MV-4-11 (cell line): ENCODE measurements around the gene PNMA8C.

Experiments used
- DNase-seq: peaks from one replicate; lab custom pipeline; 2025; lab: John Stamatoyannopoulos, UW

Gene PNMA8C

DNA sequence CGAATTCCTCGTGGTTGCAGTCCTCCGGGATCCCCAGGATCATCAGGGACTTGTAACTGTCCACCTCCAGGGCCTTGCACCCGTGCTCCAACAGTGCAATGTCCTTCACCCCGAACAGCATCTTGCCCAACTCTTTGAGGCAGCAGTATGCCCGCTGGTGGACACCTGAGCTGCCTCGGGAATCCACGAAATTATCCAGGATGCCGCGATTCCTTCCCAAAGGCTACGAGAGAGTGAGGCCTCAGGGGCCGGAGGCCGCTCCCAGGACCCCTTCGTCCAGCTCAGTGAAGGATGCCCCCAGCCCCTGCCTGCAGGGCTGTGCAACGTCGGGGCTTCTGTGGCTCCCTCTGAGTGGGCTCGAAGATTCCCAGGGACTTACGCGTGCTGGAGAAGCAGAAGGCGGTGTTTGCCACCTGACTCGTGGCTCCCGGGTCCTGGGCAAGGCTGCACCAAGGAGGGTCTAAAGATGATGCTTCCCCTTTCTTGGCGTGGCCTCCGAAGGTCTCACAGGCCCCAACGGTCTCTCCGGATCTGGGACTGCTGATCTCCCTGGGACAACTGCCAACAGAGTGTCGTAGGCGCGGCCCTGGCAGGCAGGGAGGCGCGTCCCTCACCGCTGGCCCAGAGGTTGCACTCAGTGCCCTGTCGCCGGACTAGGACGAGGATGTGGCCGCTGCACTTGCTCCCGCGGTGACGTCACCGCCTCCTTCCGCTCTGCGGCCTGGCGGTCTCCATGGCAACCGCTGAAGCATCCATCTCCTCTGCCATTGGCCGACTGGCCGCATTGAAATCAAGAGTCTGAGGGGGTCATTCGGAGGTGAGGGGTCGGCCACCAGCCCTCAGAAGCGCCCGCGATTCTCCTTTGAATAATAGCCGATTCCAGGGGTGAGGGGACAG, at the start of gene PNMA8C:
Gene PNMA8C, minus strand, starts transcription at position 698 of the 897 bp plus-strand sequence. Its CDS starts 577 bp downstream, at position 121.
- peak; percentile 84 for DNase-seq

DNA sequence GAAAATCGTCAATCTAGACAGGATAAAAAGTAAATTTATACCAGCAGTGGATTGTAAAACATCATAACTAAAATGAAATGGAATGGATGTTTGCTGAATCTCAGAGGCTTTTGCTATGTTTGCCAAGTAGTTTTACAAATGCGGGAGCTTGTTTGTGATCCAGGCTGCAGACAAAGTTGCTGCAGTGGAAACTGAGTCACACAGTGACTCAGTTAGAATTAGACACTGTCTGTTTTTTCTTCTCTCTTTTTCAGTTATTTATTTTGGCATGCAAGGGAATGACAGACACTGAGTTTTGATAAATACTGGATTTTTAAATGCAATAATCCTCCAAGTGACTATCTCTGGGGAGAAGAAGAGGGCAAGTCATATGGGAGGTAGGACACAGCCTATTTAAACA, 47.2 kb upstream of the PNMA8C start:
- no peak for DNase-seq

DNA sequence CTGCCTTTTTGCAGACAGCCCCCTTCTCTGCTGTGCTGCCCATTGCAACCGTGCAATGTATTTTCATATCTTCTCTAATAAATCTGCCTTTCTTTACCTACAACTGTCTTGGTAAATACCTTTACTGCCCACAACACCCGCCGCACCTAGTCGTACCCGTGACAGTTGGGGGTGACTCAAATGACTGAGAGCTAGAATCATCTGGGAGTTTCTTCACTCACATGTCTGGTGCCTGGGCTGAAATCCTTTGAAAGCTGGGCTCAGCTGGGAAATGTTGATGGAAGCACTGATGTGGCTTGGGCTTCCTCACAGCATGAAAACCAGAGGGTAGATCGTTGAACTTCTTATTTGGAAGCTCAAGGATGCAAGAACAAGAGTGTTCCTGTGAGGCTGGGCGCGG, 45.5 kb upstream of the PNMA8C start:
- no peak for DNase-seq

DNA sequence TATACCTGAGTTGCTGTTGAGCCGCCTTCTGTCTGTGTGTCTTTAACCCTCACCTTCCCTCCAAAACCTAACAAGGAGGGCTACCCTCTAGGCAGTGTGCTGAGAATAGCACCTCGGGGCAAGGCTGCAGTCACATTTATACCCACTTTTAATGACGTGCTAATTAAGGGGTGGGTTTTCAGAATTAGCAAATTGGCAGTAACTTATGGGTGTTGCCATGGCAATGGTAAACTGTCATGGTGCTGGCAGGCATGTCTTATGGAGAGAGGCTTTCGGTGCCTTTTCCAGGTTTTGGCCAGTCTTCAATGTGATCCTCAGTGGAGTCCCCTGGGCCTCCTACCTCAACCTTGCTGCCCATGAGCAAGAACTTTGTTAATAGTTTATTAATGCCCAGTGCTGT, 43.9 kb upstream of the PNMA8C start:
- no peak for DNase-seq

DNA sequence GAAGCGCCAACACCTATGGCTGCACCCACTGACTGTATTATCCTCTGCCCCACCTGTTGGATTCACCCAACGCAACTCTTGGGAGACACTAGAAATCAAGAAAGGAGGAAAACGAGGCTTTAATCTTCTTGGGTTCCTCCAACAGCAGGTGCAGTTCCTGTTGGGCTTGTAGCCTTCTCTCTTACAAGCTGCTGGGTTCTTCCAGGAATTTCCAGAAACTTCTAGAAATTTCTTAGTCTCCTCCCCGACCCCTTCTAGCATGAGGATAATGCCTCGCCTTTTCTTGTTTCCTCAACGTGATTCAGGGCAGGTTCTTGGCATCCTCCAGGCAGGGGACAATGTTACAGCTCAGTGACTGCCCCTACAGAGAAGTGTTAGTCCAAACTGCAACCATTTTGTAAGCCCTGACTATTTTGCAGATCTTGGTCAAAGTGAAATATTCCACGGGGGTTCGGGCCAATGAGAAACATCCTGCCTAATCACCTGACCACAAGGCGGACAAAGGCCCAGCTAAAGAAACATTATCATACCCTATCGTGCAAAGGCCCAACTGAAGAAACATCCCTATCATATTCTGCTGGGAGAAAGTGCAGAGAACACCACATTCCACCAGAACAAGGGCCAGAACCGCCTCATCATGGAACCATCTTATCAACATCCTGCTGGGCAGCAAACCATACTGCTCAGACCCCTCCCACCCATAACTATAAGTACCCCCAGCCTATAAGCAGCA, 43.2 kb upstream of the PNMA8C start:
- DNase-seq, result no peak

DNA sequence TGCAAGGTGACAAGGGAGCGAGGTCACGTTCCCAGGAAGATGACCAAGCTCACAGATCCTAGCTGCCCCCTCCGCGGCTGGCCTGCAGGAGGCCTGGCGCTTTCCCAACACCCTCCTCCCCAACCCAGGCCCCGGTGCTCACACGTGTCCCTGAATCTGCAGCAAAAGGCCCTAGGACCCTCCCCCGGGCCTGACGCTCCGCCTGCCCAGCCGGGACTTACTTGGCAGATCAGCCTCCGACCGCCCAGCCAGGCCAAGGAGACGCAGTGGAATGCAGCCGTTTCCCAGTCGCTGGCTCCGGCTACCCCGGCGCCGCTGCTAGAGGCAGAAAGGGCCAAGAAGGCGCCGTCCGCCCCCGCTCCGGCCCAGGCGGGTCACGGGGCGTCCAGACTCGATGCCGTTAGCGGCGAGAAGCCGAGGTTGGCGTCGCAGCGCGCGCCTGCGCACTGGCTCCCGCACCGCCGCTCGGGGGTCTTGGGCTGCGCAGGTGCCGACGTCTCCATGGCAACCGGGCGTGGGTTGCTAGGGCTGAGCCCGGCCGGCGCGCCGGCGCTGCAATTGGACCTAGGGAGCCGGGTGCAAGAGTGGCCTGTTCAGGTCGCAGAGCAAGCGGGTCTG, 42.5 kb upstream of the PNMA8C start, which contains the start of gene PNMA8A:
Gene PNMA8A, minus strand, starts transcription at position 448 of the 618 bp plus-strand sequence. CDS start 528 bp downstream, outside the sequence.
- DNase-seq, result no peak

DNA sequence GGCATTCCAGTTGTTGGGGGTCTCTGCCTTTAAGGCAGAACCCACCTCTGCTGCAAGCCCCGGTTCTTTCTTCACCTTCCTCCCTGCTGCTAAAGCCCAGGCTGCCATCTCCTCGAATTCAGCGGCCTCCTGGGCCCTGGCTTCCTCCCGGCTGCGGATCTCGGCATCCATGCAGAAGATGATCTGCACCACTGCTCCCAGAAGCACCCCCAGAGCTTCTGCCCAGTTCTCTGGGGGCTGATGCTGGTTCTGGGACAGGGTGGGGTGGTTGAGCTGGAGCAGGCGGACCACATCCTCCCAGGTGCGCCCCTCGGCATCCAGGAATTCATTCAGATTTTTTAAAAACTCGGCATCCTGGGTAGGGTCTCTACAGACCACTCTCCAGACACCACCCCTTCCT, 41.6 kb upstream of the PNMA8C start:
- DNase-seq, result no peak

DNA sequence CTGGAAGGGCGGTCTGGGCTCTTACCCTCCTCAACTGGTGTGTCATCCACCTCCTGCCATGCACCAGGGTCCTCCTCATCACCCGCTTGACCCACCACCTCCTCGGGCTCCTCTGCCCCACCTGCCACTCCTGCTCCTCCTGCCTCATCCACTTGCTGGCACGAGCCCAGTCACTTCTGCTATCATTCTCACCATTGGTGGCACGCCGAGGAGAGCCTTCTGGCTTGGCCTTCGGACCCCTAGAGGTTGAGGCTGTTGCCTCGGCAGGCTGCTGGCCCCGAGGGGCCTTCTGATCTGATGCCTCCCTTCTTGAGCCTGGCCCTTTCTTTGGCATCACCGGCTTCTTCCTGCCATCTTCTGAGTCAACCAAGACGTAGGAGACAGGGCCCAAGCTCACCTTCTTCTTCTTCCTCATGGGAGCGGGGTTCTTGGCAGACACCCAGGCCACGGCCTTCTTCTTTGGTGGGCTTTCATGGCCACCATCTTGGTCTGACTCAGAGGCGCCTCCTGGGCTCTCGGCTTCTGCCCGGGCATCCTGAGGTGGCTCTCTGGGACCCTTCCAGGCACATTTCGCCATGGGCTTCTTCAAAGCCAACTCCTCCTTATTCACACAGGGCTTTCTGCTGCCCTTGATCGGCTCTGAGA, 40.9 kb upstream of the PNMA8C start:
- DNase-seq, result no peak

DNA sequence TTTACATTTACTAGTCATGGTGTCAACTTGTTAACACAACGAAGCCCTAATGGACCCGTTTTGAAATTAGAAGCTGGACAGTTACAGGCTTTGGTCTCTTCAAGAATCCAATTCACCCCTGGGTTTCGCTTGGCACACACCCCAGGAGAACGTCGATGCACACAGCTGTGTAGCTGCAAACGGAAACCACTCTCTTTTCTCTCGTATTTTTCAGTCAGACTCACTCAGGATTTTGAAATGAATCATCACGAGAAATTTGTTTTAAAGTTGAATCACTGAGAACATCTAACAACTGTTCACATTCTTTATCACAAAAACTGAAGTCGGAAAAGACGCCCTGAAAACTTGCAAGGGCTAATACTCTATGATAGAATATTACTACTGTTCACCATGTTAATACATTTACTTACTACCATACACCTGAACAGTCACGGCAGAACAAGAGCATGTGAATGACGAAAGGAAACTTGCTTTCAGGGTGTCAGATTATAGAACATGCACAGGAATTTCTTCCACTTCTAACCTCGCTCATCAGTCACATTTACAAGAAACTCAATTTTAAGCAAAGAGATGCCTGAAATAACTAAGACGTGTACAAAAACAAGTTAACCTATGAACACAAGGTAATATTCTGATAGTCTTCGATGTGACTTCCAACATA, 37.9 kb upstream of the PNMA8C start:
- no peak for DNase-seq

DNA sequence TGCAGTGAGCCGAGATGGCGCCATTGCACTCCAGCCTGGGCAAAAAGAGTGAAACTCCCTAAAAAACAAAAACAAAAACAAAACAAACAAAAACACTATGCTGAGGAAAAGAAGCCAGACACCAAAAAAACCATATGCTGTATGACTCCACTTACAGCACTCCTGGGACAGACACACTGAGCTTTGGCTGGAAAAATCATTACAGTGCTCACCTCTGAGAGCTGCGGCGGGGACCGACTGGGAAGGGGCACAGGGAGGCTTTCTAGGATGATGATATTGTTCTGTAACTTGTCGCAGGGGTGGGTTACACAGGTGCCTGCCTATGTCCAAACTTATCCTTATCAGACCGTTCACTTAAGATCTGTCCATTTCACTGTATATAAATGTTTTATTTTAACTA, 34.8 kb upstream of the PNMA8C start:
- DNase-seq, result no peak

DNA sequence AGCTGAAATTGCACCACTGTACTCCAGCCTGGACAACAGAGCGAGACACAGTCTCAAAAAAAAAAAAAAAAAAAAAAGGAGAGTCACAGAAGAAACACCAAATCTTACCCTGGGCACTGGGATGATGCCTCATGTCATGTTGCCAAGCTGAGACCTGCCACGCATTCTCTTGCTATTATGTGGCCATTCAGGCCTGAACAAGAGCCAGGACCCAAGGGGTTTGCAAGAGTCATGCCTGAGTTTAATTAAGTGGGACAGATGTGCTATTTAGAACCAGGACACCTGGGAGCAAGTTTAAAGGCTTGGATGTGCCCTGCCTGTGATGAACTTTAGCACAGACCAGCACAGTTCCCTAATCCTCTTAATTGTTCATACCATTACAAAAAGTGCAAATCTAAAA, 32.8 kb upstream of the PNMA8C start:
- no peak for DNase-seq

DNA sequence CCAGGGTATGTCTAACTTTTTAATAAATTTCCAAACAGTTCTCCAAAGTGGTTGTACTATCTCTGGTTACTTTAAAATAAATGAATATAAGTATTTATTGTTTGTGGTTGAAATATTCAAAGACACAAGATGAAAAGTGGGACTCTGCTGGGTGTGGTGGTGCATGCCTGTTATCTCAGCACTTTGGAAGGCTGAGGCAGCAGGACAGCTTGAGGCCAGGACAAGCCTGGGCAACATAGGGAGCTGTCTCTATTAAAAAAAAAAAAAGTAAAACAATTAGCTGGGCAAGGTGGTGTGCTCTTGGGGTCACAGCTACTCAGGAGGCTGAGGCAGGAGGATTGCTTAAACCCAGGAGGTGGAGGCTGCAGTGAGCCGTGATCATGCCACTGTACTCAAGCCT, 32.2 kb upstream of the PNMA8C start:
- no peak for DNase-seq

DNA sequence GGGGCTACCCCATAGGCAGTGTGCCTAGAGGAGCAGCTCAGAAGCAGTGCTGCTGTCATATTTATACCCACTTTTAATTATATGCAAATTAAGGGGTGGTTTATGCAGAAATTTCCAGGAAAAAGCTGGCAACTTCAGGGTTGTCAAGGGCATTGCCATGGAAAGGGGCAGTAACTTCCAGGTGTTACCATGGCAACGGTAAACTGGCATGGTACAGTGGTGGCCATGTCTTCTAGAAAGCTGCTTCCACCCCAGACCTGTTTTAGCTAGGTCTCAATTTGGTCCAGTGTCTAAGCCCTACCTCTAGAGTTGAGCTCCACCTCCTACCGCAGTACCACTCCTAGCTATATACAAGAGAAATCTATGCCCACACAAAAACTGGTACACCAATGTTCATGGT, 31.3 kb upstream of the PNMA8C start:
- DNase-seq, result no peak

DNA sequence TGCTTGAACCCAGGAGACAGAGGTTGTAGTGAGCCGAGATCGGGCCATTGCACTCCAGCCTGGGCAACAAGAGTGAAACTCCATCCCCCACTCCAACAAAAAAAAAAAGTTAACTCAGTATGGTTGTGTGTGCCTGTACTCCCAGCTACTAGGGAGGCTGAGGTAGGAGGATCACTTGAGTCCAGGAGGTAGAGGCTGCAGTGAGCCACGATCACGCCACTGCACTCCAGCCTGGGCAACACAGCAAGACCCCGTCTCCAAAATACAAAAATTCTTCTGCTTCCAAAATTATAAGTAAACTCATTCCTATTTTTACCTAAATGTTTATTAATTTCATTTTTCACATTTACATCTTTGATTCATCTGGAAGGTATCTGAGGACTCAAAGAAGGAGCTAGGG, 28.2 kb upstream of the PNMA8C start:
- no peak for DNase-seq

DNA sequence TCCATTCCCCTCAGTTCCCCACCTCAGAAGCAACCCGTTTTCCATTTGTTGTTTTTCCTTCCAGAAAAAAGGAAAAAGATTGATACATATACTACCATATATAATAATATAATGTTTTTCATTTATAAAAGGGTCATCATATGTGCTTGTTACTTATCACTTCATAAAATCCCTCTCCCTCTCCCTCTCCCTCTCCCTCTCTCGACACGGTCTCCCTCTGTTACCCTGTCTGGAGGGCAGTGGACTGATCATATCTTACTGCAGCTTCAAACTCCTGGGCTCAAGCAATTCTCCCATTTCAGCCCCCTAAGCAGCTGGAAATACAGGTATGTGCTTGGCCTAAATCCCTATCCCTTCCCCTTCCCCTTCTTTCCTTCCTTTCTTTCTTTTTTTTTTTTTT, 25.5 kb upstream of the PNMA8C start:
- DNase-seq, result no peak

DNA sequence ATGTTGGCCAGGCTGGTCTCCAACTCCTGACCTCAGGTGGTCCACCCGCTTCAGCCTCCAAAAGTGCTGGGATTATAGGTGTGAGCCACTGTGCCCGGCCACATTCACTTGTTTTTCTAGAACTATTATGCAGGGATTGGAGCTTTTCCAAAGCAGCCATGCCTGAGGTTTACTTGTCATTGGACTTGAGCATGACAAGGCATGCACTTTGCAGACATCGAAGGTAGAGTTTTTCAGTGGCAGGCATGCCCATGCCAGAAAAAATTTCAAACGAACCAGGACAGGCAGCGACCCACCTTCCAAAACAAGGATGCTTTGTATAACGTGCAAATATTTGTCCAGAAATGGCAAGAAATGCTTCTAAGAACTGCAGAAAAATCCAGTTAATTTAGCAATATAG, 24.9 kb upstream of the PNMA8C start:
- no peak for DNase-seq

DNA sequence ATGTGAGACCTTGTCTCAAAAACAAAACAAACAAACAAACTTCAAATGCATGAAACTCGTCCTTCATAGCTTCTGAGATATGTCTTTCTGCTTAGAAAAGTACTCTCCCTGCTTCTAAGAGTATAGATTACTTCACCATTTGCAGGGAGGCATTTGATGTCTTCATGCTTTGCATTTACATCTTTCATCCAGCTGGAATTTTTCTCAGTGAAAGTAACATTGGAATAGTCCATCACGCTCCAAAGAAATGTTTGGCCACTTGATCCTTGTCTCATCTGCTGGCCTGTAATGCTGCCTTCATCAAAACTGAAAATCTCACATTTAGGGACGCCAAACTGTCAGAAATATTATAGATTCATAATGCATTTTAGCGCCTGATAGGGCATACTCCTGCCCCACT, 23.4 kb upstream of the PNMA8C start:
- DNase-seq, result no peak

DNA sequence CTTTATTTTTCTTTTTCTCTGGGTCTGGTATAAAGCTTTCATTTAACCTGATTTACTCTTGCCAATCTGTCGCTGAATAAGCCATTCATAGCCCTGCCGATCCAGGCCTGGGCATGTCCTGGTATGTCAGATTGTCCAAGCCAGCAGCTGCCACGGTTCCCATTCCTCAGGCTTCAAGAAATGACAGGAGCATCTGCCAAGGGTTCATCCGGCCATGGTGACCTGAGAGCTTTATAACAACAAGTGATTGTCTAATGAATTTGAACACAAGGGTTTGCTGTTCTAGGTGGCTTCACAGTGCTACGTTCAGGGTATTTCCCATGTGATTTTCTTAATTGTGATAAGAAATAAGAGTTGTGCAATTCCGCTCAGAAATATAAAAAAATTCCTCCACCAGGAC, 22.6 kb upstream of the PNMA8C start:
- no peak for DNase-seq

DNA sequence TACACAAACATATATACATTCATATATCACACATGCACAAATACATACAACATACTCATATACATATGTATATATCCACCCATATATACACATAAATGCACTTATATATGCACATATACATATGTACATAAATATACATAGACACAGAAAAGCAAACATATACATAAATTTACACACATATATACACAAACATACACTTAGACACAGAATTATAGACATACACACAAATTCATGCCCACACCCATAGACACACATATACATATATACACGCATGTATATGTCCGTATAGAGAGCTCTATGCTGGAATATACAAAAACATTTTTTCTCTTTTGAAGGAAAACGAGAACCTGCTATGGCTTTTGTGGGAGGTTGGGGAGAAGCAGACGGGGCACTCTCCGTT, 22.0 kb upstream of the PNMA8C start:
- DNase-seq, result no peak

DNA sequence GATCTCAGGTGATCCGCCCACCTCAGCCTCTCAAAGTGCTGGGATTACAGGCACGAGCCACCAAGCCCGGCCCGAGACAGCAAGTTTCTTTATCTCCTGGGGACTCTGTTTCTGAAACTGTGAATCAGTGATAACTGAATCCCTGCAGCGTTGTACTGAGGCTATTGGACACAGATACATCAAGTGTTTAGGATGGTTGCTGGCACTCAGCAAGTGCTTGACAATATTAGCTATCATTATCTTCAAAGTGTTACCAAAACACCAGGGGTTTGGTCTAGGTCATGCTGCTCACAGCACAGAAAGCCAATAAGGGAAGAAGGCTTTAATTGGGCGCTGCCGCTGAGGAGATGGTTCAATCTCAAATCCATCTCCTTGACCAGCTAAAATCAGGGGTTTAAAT, 20.5 kb upstream of the PNMA8C start:
- DNase-seq, result no peak

DNA sequence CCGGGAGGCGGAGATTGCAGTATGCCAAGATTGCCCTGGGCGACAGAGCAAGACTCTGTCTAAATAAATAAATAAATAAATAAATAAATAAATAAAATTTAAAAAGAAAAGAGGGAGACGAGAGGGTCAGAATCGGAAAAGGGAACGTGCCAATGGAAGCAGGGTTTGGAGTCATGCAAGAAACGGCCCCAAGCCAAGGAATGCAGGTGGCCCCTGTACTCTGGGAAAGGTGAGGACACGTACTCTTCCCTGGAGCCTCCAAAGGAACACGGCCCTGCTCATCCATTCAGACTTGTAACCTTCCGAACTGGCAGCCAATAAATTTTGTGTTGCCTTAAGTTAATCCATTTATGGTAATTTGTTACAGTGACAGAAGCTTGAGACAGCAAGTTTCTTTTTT, 19.9 kb upstream of the PNMA8C start:
- no peak for DNase-seq

DNA sequence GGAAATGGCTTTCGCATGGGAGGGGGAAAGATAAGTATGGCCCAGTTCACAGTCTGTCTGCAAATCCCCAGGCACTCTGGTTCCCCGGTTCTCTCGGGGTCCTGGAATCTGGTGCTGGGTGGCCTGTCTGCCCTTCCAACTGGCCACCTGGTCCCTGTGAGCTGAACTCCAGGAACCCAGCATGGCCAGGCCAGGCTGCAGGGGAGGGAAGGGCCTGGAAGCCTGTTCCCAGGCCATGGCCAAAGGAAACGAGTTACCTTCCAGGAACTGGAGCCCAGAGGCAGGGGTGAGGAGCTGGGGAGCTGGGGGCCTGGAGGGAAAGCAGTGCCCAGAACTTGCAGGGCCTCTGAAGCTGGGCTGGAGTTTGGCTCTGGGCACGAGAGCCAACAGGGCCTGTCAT, 19.1 kb upstream of the PNMA8C start:
- no peak for DNase-seq
